GM10847 (cell line): ENCODE data around the gene TFEC.

Experiments
- POLR2A ChIP-seq: IDR thresholded peaks from 2 replicates; pipeline ENCODE4 v1.6.1; 2011; ENCODE audit not compliant: insufficient read length; ENCODE audit errors: extremely low read depth

The TFEC gene, protein sequence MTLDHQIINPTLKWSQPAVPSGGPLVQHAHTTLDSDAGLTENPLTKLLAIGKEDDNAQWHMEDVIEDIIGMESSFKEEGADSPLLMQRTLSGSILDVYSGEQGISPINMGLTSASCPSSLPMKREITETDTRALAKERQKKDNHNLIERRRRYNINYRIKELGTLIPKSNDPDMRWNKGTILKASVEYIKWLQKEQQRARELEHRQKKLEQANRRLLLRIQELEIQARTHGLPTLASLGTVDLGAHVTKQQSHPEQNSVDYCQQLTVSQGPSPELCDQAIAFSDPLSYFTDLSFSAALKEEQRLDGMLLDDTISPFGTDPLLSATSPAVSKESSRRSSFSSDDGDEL

DNA sequence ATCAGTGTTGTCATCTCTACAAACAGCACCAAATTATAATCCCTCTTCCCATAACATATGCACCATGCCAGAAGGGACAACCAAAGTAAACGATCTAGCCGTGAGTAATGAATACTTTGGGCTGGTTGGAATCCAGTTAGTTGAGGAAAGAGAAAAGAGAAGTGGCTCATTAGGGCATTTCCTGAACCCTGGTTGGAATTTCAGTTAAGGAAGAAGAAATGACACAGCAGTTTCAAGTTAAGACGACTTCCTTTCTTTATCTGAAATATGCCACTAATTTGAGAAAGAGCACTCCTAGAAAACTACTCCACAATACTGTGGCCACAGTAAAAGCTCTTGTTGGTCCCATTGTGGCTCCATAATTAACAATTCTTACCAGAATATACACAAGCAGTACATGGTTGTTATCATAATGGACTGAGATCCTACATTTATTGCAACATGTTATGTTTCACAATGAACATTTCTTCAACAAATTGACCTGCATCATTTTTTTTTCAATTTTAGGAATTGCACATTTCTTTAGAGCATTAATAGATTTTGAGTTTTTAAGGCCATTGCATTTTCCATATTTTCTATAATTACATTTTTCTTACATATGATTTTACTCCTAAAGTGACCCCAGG, at the start of gene TFEC:
TFEC (minus strand) TSS at position 113 of the 626 bp plus-strand sequence. CDS start 46,322 bp downstream, outside the sequence.
- no peak for TF ChIP-seq POLR2A

DNA sequence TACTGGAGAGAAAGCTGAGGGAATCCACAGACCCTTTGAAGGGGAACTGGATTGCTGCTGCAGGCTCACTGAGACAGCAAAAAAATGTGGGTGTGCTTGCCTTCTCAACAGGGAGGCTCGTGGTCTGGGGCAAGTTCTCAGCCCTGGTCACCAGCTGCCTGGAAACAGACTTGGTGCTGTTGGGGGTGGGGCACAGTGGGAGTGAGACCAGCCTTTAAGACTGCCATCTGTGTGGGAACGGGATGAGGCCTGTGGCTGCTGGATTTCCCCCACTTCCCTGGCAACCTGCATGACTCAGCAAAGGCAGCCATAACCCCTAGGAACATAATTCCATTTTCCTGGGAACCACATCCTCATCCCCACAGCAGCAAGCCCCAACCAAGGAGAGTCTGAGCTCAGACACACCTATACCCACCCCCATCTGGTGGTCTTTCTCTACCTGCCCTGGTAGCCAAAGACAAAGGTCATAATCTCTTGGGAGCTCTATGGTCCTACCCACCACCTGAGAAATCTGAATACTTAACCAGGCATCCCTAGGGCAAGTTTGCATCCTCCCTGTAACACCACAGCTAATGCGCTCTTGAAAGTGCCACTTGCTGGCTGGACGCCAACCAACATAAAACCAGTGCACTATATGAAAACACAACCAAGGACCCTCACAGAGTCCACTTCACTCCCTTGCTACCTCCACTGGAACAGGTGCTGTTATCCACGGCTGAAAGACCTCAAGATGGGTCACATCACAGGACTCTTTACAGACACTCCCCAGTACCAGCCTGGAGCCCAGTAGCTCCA, 45.0 kb upstream of the TFEC start:
- TF ChIP-seq POLR2A: no peak

DNA sequence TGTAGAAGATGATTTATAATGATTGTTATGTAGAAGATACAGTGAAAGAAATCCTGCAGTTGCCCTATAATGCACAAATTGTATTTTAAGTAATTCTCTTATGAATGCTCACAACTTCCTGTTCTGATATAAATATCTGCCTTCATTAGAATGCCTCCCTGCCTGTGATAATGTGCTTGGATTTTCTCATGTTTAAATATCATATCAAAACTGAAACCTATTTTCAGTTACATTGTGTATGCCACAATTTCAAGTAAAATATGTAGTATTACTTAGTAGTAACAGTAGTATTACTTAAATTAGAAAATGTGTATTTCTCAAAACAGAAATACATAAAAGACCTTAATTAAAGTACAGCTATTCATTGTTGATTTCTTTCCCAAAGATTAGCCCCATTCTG, 41.1 kb upstream of the TFEC start:
- TF ChIP-seq POLR2A: no peak

DNA sequence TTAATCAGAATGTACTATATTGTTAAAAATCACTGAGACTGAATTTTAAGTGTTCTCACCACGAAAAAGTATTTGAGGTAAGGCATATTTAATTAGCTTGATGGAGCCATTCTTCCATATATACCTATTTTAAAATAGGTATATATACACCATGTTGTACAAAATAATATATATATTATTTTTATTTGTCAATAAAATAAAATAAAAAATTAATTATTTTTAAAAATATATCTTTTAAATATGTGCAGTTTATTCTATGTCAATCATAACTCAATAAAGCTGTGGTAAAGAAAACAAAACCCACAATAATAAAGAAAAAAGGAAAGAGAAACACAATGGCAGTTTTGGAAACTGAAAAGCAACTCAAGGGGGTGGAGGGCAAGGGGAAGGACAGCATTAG, 33.6 kb upstream of the TFEC start:
- TF ChIP-seq POLR2A: no peak

DNA sequence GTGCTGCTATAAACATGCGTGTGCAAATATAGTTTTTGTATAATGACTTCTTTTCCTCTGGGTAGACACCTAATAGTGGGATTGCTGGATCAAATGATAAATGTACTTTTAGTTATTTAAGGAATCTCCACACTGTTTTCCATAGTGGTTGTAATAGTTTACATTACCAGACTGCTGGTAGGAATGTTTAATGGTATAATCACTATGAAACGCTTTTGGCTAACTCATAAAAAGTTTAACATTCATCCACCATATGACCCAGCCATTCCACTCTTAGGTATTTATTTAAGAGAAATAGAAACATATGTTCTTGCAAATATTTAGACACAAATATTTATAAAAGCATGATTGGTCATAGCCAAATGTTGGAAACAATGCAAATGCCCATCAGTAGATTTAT, 32.1 kb upstream of the TFEC start:
- TF ChIP-seq POLR2A: no peak

DNA sequence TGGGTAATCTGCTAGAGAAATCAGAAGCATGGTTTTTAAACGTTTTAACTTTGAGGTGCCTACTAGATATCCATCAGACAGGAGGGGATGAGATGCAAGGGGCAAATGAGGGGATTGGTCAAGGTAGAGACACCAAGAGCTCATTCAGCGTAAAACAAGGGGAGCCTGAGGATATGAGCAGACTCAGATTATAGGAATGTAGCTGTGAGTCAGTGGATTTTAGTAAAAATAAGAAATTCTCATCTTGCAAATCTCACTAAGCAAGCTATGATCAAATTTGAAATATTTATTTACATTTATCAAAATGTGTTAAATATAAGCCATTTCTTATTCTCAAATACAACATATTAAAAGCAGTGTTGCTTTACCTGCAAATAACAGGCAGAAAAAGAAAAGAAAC, 21.4 kb upstream of the TFEC start:
- TF ChIP-seq POLR2A: no peak

DNA sequence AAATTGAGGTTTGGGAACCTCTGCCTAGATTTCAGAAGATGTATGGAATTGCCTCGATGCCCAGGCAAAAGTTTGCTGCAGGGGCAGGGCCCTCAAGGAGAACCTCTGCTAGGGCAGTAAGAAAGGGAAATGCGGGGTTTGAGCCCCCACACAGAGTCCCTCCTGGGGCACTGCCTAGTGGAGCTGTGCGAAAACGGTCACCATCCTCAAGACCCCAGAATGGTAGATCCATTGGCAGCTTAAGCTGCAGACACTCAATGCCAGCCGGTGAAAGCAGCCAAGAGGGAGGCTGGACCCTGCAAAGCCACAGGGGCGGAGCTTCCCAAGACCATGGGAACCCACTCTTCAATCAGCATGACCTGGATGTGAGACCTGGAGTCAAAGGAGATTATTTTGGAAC, 15.0 kb upstream of the TFEC start:
- TF ChIP-seq POLR2A: no peak

DNA sequence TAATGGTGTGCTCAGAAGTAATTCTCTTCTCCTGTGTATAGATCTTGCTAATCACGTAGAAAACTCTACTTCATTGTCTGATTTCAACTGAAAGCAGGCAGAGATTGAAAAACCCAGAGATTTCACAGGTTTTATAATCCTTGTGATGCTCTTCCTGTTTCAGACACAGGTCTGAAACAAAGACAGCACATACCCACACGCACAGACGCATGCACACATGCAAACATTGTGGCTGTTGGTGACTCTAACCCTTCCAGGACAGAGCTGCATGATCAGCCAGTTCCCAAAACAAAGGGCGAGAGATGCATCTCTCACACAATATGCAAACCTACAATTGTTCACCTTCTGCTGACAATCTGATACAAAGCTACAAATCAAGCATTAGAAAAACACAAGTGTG, 11.1 kb upstream of the TFEC start:
- no peak for TF ChIP-seq POLR2A

DNA sequence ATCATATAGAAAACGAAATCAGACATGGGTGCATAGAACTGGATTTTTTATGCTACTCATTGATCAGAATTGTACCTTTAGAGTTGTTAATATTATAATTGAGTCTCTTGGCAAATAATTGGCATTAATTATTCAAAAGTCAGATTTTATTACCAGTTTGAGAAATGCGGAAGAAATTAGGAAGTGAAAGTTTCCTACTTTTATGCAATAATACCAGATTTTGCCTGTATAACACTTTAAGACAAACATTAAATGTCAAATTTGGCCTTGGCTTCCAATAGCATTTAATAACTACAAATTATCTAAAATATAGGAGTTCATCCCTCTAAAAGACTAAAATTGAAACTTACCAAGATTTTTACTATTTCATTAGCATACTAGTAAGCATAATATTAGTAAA, 6.8 kb upstream of the TFEC start:
- no peak for TF ChIP-seq POLR2A

DNA sequence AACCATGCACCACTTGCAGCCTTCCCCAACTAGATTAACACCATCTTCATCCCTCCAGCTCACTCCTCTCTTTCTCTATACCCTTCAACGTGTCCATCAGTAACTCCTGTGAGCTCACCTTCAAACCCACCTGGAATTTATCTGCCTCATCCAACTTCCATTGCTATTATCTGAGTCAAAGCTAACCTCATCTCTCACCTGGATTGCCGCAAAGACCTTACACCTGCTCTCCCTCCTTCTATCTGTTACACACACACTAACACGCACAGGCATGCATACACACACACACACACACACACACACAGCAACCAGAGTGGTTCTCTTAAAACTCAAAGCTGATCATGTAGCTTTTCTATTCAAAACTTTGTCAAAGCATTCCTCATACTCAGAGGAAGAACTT, 3.8 kb upstream of the TFEC start:
- TF ChIP-seq POLR2A: no peak

DNA sequence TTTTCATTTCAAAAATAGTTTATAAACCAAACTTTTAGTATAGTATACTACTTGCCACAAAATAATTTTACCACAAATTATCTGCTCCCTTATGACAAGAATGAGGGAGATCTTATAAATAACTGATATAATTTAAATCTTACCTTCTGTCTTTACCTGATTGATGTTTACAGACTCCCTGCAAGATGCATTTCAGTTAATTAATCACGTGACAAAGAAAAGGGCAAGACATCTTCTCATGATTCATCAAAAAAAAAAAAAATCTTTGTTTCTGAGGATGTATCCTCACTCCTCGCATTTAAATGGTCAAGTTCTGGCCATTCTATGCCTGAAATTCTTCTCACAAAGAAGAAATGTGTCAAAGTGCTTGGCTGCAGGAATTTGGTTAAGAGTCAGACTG, 2.3 kb upstream of the TFEC start:
- TF ChIP-seq POLR2A: no peak

DNA sequence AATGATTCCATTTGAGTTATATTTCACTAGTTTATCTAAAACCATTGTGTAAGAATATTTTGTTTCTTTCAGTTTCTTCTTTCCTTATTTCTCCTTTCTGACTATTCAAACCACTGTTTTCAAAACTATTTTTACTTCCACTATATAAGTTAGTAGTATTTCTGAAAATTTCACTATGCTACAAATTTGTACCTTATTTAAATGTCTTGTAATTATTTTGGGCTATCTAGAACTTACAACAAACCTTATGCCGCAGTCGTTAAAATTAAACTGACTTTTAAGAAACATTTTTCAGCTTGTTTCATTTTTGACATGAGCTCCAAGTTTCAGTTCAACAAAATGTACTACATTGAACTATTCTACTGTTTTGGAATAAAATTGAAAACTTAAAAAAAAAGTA, 1.8 kb downstream of the TFEC start:
- no peak for TF ChIP-seq POLR2A

DNA sequence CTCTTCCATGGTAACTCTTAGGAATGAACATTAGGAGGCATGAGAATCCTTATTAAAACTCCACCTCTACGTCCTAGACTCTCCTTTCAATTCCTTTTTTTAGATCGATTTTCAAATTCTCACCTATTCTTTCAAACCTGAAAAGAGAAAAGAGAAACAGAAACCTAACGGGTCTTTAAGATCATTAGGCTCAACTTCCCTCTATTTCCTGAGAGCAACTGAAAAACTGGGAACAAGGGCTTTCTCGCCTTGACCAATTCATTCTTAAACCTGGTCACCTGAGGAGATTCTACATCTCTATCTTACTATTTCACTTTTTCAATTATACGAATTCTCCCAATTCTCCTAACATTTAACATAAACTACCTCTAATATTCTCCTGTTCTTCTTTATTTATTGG, 2.8 kb downstream of the TFEC start:
- TF ChIP-seq POLR2A: no peak

DNA sequence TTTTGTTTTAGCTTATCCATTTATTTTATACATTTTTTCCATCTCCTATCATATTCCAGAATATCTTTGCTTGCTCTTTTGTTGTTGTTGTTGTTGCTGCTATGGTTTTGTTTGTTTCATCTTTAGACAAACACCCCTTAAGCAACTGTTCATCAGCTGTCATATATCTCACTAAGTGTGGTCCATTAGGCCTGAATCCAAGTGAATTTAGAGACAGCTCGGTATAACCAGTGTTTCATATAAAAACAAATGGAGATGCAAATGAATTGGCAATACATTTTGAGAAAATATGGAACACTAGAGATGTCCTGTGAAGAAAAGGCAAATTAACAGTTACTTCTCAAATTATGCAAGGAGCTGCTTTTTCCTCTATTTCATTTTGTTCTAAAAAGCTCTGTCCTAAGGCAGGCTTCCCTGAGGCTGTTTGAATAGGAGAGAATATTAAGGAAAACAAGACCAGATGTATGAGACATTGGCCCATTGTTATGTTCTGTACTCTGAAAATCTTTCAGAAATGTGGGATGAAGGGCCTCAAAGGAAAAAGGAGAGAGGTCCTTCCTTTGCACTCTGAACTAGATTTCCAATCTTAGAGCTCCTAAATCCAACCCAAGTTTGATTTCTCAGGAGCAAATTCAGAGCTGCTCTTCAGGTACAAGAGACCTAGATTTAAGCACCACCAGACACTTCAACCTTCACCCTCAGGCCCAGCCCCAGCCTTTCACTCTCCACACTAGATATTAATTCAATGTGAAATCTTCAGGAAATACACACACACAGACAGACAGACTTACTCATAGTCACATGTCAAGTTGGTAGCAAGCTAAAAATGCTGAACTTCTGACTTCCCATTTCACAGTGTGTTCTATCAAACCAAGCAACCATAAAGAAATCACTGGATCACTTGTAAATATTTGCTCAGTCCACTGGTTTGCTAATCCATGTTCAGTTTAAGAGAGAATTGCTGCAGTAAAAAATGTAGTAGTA, 5.4 kb downstream of the TFEC start:
- no peak for TF ChIP-seq POLR2A

DNA sequence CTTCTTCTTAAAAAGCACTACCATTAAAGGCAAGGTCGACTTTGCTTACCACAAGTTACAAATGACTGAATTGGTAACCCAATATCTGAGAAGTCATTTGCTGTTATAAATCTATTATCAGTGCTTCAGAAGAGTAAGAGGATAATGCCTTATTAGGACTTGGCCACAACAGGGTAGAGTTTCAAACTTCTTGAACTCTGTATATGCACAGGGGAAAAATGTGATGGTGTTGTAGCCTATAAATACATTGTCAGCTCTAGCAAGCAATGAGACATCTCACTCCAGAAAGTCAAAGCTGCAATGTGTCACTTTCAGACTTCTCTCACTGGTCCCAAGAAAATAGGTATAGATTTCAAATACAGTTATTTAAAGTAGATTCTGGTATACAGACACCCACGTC, 9.3 kb downstream of the TFEC start:
- no peak for TF ChIP-seq POLR2A
